Stimulated activated CD8-positive, alpha-beta memory T cell treated with anti-CD3 and anti-CD28 coated beads, Interleukin-12 subunit alpha, Interleukin-12 subunit beta, amount 100 ng/mL, for 24 hours (primary cell): ENCODE measurements around the gene IL1R2.
A peak's percentile ranks its signal among the peaks of the same experiment; 100 is the strongest.
"Not testable (repeated sequence)": the region's sequence is repeated elsewhere in the genome, so short reads cannot be mapped to it uniquely, and the experiment has no call there.

Source experiments
- DNase-seq: peaks from one replicate; pipeline ENCODE4 v3.0.0-alpha.2; 2020; ENCODE audit errors: extremely low read depth

The IL1R2 gene

DNA sequence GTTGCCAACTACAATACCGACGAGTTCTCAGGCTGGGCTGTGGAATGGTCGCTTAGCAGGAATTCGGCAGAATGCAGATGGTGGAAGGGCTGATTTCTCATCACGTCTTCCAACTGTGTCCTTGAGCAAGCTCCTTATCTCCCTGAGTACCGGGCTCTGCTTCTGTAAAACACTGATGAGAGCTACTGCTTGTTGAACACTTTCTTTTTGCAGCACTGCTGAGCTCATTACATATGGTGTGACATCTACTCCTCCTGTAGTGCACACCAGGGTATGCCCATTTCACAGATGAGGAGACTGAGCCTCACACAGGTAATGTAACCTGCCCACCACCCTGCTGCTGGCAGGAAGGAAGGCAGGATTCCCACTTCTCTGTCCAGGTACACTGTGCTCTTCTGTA is 8.3 kb downstream of the IL1R2 start:
- no peak for DNase-seq

DNA sequence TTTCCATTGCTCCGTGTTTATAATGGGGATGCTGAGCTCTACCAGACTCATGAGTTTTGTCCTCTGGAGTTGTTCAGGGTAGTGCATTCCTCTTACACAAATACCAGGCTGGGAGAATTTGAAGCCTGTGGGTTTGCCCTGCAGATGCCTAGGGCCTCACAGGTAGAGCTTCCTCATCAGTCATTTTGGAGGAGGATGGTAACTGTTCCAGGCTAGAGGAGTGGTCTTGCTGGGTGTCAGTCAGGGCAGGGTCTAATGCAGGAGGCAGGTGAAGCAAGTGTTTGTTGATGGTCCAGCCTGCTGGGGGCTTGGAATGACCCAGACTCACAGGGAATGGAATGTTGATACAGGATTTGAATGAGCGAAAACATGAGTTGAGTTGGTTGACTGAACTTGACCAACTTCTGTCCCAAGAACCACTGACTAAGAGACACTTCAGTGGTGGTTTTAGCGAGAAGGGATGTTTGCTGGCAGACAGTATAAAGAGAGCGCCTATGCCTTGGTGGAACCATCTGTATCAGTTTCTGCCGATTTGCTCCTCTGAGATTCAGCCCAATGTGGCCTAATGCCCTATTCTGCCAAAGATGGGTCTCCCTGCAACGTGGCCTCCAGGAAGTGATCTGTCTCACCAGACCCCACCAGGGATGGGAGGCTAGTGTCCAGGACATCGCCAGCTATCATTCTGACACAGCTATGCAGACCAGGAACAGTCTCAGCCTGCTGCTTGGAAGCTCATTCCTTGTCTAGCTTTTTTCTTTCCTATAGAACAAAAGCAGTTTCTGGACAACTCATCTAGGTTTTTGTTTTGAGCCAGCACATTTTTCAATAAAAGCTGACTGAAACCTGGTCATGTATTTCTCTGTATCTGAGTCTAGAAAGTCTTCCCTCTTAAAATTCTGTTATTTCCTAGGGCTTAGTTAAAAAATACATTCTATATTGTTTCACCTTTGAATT is 9.3 kb downstream of the IL1R2 start:
- DNase-seq = no peak

DNA sequence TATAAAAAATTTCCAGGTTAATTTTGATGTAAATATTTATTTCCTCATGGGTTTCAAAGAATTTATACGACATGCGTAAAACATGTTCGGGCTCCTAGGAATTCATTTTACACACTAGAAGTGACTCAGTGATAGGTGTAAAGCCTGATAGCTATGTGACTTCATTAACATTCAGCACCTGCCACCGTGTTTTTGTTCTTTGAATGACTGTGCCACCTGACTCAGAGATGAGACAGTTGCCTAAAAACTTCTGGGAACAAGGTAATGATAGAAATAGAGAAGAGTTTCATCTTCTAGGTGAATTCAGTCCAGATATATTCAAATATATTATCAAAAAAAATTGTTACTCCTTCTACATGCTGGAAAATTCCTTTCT is 10.0 kb downstream of the IL1R2 start:
- DNase-seq = no peak

DNA sequence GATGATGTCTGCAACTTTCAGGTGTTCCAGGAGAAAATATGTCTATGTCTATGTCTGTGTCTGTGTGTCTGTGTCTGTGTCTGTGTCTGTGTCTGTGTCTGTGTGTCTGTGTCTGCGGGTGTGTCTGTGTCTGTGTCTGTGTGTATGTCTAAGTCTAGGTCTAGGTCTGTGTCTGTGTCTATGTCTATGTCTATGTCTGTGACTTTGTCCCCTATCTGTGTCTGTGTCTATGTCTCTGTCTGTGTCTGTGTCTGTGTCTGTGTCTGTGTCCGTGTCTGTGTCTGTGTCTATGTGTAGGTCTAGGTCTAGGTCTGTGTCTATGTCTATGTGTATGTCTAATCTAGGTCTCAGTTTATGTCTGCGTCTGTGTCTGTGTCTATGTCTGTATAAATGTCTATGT is 10.5 kb downstream of the IL1R2 start:
- no peak for DNase-seq

DNA sequence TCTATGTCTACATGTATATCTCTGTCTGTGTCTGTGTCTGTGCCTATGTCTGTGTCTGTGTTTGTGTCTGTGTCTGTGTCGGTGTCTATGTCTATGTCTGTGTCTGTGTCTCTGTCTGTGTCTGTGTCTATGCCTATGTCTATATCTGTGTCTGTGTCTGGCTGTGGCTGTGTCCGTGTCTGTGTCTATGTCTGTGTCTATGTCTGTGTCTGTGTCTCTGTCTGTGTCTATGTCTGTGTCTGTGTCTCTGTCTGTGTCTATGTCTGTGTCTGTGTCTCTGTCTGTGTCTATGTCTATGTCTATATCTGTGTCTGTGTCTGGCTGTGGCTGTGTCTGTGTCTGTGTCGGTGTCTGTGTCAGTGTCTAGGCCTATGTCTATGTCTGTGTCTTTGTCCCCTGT is 11.1 kb downstream of the IL1R2 start:
- not testable (repeated sequence) for DNase-seq

DNA sequence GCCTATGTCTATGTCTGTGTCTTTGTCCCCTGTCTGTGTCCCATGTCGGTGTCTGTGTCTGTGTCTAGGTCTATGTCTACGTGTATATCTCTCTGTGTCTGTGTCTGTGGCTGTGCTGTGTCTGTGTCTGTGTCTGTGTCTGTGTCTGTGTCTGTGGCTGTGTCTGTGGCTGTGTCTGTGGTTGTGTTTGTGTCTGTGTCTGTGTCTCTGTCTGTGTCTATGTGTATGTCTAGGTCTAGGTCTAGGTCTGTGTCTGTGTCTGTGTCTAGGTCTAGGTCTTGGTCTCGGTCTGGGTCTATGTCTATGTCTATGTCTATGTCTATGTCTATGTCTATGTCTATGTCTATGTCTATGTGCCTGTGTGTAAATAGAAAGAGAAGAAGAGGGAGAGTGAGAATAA is 11.9 kb downstream of the IL1R2 start:
- no peak for DNase-seq

DNA sequence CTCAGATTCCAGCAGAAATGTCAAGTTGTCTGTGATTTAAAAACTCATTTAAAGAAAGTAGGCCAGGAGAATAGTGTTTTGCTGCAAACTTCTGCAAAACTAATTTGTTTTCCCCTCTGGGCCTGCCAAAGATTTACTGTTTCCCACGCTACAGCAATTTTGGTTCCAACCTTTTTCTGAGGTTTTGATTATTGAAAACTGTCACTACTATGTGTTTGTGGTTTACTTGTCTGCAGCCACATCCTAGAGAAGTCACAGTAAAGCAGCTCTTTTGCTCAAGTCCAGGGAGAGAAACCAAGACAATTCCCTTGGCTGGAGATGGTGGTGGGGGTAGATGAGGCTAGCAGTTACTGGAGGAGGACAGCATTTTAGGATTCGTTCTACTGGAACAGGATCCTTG is 12.8 kb downstream of the IL1R2 start:
- DNase-seq = no peak

DNA sequence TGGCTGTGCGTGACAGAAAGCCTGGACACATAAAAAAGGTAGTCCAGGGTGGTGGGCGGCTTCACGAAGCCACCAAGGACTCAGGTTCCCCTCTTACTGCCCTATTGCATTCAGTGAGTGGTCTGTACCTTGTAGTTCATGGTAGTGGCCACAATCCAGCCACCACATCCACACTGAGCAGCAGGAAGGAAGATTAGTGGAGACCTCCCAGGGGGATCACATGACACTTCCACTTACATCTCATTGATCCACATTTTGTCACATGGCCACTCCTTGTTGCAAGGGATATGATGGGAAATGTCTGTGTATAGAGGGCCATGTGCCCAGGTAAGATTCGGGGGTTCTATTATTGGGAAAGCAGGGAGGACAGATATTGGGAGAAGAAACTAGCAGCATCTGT is 13.7 kb downstream of the IL1R2 start:
- no peak for DNase-seq

DNA sequence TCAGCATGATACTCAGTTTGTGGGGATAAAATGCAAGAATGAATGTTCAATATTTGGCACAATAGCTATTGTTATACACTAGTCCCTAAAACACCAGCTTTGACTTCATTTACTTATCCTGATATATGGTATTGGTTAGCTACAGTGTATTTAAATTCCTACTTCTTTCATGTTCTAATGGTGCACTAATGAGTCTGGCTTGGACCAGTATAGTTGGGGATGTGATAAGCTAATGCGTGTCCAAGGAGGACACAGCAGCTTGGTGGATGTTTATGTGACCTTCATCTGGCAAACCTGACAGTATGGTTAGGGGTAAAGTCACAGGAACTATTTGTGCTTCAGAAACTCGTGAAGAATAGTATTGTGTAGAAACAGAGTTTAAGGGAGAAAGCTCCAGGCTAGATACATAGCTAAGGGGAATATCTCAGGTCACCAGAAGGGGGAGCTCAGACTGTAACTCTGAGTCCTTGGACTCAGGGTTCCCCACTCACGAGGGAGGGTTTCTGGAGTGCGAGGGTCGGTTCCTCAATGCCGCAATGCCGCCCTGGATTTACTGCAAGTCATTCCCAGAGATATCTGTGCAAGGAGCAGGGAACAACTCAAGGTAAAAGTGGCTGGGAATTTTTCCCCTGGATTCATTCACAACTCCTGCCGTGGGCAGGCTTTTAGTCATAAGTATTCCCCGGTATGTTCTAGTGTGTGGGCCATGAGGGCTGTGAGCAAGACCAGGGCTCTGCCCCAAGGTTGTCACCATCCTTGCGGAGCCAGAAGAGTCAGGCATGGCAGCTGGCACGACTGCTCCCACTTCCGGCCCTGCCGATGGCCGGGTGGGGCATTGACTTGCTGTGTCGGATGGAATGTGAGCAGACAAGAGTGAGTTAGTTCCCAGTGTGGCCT is 14.5 kb downstream of the IL1R2 start:
- DNase-seq = no peak

DNA sequence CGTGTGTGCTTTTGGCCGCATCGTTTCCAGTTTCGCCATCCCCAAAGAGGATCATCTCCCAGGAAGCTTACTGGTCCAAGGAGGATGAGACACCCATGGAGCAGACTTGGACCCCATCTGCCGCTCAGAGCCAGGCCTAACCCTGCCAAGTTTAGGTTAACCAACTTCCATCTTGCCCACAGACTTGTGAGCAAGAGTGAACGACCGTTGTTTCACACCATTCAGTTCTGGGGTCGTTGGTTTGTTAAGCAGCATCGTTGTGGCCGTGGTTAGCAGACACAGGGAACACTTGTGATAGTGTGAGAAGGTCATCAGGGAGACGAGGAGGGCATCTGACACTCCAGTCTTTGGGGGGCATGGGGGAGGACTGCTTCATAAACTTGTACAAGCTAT is 15.1 kb downstream of the IL1R2 start:
- no peak for DNase-seq

DNA sequence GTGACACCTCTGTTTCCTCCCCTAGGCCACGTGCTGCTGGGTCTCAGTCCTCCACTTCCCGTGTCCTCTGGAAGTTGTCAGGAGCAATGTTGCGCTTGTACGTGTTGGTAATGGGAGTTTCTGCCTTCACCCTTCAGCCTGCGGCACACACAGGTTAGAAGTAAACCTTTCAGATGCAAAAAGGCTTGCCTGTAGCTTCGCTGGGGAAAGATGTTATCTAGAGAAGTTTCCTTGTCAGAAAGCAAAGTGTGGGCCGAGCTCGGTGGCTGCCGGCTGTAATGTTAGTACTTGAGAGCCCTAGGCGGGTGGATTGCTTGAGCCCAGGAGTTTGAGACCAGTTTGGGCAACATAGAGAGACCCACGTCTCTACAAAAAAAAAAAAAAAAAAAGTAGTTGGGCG is 16.7 kb downstream of the IL1R2 start:
- no peak for DNase-seq

DNA sequence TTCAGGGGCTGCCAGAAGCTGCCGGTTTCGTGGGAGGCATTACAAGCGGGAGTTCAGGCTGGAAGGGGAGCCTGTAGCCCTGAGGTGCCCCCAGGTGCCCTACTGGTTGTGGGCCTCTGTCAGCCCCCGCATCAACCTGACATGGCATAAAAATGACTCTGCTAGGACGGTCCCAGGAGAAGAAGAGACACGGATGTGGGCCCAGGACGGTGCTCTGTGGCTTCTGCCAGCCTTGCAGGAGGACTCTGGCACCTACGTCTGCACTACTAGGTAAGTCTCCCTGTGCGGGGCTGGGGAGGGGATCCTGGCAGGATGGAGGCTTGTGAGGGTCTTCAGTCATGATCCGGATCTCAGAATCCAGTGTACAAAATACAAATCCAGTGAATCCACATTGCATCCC is 17.8 kb downstream of the IL1R2 start:
- DNase-seq = no peak

DNA sequence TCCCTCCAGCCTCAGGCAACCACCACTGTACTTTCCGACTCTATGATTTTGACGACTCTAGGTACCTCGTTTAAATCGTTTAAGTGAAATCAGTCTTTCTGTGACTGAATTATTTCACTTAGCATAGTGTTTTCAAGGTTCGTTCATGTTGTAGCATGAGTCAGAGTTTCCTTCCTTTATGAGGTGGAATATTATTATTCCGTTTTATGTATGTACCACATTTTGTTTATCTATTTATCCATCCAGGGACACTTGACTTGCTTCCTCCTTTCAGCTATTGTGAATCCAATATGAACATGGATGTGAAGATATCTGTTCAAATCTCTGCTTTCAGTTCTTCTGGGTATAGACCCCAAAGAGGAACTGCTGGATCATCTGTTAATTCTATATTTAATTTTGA is 19.1 kb downstream of the IL1R2 start:
- DNase-seq = no peak

DNA sequence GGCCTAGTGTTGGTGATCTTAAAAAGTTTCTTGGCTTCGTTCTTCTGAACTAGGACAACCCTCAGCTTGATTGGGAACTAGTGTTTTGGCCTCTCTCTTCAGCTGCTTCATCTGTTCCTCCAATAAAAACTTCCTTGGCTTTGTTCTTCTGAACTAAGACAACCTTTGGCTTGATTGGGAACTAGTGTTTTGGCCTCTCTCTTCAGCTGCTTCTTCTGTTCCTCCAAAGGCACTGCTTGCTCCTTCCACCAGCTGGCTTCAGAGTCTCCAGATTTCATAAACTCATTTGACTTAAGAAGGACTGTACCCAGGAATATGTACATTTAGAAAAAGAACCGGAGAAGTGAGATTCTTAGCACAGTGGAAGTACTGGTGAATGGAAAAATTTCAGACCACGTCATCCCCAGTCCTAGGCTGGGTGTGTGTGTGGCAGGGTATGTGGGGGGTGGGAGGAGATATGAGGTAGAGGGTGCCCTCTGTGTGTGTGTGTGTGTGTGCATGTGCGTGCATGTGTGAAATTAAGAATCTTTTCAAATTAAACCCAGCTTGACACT is 20.4 kb downstream of the IL1R2 start:
- no peak for DNase-seq

DNA sequence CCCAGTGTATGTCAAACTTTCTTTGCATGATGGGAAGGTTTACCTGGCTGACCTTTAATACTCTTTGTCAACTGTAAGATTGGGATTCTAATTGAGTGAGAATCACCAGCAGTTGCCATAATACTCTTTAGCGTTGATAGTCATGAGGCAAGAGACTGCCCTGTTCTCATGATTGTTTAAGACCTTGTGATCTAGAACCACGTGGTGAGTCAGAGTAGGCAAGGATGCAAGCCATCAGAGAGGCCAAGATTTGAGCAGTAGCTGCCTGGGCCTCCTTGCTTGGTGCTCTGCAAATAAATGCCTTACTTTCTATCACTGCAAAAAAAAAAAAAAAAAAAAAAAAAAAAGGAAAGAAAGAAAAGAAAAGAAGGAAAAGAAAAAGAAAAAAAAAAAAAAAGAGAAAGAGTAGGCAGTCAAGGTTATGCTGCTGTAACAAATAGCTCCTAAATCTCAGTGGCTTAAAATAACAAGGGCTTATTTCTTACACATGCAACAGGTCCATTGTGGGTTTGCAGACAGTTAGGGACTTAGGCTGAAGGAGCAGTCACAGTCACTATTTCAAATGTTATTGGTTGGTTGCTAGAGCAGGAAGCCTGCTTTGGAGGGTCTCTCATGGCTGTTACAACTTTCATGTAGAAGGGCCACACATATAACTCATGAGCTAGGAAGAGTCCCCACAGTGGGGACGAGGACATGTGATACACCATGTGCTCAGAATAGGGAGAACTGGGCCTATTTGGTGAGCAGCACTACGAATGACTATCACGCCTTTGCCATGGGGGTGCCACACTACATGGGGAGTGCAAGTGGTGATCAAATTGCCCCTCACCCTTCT is 21.7 kb downstream of the IL1R2 start:
- no peak for DNase-seq

DNA sequence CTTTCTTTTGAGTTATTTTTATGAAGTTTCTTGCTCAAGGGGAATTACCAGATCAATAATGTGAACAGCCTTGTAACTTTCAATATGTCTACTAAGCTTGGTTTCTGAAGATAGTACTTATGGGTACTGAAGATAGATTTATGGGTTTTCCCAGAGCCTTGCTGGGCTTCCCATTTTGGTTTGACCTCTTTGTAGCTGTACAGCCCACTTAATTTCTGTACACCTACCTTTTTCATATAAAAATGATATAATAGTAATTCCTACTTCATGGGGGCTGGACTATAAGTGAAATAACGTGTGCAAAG is 22.2 kb downstream of the IL1R2 start:
- no peak for DNase-seq

DNA sequence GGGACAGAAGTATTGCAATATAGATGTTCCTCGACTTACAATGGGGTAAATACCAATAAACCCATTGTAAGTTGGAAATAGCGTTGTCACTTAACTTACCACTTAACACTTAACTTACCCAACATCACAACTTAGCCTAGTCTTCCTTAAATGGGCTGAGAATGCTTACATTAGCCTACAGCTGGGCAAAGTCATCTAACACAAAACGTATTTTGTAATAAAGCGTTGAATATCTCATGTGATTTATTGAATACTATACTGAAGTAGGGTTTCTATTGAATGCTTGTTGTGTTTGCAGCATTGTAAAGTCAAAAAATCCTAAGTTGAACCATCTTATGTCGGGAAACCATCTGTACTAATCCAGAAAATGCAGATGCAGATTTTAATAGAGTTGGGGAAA is 23.6 kb downstream of the IL1R2 start:
- DNase-seq = no peak

DNA sequence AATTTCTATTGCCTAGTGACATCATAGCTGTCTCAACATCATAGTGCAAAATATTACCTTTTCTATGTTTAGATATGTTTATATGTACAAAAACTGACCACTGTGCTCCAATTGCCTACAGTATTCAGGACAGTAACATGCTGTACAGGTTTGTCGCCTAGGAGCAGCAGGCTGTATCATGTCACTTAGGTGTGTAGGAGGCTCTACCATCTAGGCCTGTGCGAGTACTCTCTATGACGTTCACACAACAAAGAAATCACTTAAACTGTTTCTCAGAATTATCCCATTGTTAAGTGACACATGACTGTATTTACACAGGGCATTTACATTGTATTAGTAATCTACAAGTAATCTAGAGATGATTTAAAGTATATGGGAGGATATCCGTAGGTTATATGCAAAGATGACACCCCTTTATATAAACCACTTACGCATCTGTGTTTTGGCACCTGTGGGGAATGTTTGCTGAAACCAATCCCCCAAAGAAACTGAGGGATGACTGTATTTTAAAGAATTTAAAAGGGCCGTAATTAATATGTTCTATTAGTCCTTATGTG is 24.7 kb downstream of the IL1R2 start:
- no peak for DNase-seq

DNA sequence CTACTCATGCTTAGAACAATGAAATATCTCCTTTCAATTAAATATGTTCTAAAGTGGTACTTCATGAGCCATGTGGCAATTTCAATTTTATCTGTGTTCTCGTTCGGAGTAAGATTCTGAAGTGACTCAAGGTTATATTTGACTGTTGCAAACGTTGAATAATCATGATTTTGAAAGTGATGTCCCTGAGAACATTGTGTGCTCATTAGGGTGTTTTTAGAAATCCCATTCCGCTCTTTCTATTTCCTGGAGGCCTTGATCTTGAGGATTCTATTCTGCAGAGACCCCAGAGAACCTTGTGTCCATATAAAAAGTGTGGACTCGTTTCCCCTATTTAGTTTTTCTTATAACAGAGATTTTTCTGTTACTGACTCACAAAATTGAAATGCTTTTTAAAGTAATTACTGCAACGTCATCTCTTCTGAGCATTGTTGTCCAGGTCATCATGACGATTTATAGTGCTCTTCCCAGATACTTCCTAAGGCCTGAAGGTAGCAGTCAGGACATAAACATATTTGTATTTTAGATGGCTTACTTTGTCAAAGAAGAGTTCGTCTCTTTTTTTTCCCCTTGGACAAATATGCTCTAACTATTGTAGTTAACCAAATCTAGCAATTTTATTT is 27.2 kb downstream of the IL1R2 start:
- DNase-seq = no peak

DNA sequence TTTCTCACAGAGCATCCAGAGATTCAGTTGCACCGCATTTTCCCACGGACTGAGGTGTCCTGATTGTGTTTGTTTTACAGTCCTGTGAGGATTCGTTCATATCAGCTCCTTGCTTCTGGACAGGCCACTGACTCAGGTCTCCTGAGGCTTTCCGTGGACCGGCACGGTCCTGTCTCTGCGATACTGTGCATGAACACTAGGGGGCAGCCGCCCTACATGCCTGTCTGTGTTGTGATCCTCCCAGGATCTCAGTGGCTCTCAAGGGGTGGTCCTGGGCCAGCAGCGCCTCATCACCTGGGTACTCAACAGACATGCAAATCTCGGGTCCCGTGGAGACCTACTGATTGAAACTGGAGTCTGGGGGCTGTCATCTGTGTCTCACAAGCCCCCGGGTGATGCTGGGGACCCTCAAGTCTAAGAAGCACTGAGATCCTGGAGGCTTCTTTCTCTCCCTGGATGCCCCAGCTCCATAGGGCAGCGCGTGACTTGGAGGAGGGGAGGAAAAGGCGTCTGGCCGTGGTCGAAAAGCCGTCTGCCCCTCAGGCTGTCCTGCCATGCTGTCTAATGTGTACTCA is 28.9 kb downstream of the IL1R2 start:
- DNase-seq = peak; percentile 65

DNA sequence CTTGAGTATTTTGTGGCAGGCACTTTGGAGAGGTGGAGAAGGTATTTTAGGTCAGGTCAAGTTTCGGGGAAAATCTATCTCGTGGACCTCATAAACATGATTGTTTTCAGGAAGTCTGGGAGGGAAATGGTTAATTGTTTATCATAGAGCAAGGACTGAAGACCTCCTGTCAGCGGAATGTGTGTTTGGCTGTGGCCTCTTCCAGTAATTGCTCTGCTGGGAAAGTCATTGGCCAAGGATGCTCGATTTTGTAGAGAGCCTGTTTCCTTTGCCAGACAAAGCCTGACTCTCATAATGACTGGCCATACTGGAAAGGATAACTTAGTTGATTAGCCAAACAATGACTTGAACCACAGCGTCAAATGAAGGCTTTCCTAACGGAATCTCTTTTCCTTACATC is 30.0 kb downstream of the IL1R2 start:
- no peak for DNase-seq
